D721Med (cell line): ENCODE measurements around the gene SGMS1.

ENCODE experiments used
- DNase-seq: peaks from one replicate; pipeline ENCODE4 v3.0.0; 2011; ENCODE audit warnings: low spot score; ENCODE audit not compliant: insufficient read length
- FAIRE-seq: peaks from 2 replicates; lab custom pipeline; 2011; peaks lifted over from hg19 to GRCh38; lab: Jason Lieb, UNC
- CTCF ChIP-seq: IDR thresholded peaks from 2 replicates; pipeline ENCODE4 v1.5.1; 2012; ENCODE audit warnings: mild to moderate bottlenecking, control low read depth; ENCODE audit not compliant: insufficient read depth; ENCODE audit errors: missing control alignments

Gene SGMS1

GRCh38 chr10:50396491-50397311 is 227.1 kb downstream of the SGMS1 start:
- no peak for TF ChIP-seq CTCF
- DNase-seq = no peak
- FAIRE-seq = no peak

GRCh38 chr10:50395851-50396250 is 227.9 kb downstream of the SGMS1 start:
- FAIRE-seq = no peak
- no peak for DNase-seq
- TF ChIP-seq CTCF = no peak

- no peak for DNase-seq
- no peak for FAIRE-seq
- no peak for TF ChIP-seq CTCF
Observed at GRCh38 chr10:50395271-50395670, 228.5 kb downstream of the SGMS1 start.

- no peak for TF ChIP-seq CTCF
- DNase-seq = no peak
- no peak for FAIRE-seq
Observed at GRCh38 chr10:50394832-50395231, 228.9 kb downstream of the SGMS1 start.

- DNase-seq = no peak
- no peak for TF ChIP-seq CTCF
- FAIRE-seq = no peak
Observed at GRCh38 chr10:50393784-50394467, 229.8 kb downstream of the SGMS1 start.

GRCh38 chr10:50392966-50393718 is 230.6 kb downstream of the SGMS1 start:
- no peak for TF ChIP-seq CTCF
- DNase-seq = no peak
- no peak for FAIRE-seq

- no peak for TF ChIP-seq CTCF
- no peak for DNase-seq
- FAIRE-seq = no peak
Observed at GRCh38 chr10:50392426-50392825, 231.3 kb downstream of the SGMS1 start.
